ENCODE data around the gene EFCAB11.

The EFCAB11 gene

GRCh38 chr14:89855961-89856656, 98.4 kb downstream of the EFCAB11 start:
- H3K9me3 ChIP-seq (ENCODE audit: low read length), result no peaks in the 10 kb centered on the region
- H4K20me1 ChIP-seq (ENCODE audit: insufficient read depth, low read length), result no peaks in the 10 kb centered on the region
- no peaks in the 10 kb centered on the region for H3K79me2 ChIP-seq (ENCODE audit: insufficient read depth, low read length)
- TF ChIP-seq, protein P1, sequence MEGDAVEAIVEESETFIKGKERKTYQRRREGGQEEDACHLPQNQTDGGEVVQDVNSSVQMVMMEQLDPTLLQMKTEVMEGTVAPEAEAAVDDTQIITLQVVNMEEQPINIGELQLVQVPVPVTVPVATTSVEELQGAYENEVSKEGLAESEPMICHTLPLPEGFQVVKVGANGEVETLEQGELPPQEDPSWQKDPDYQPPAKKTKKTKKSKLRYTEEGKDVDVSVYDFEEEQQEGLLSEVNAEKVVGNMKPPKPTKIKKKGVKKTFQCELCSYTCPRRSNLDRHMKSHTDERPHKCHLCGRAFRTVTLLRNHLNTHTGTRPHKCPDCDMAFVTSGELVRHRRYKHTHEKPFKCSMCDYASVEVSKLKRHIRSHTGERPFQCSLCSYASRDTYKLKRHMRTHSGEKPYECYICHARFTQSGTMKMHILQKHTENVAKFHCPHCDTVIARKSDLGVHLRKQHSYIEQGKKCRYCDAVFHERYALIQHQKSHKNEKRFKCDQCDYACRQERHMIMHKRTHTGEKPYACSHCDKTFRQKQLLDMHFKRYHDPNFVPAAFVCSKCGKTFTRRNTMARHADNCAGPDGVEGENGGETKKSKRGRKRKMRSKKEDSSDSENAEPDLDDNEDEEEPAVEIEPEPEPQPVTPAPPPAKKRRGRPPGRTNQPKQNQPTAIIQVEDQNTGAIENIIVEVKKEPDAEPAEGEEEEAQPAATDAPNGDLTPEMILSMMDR (IDR thresholded peaks at IDR 0.05; ENCODE audit: low read length), result no peak
- TF ChIP-seq EZH2 (IDR thresholded peaks at IDR 0.05; ENCODE audit: borderline replicate concordance, low read length), result no peak
- no peak overlapping the region for H2AFZ ChIP-seq (ENCODE audit: low read length)
- no peaks in the 10 kb centered on the region for H3F3A ChIP-seq (ENCODE audit: insufficient read depth, low read length)
- no peak overlapping the region for H3K4me2 ChIP-seq (ENCODE audit: low read length)
- H3K4me1 ChIP-seq (ENCODE audit: insufficient read depth, low read length, severe bottlenecking), result no peaks in the 10 kb centered on the region
- no peak overlapping the region for H3K9ac ChIP-seq (ENCODE audit: low read length)
- no peak overlapping the region for H3K27ac ChIP-seq (ENCODE audit: low read depth, low read length, poor library complexity, severe bottlenecking)
- no peaks in the 10 kb centered on the region for H3K9me2 ChIP-seq (ENCODE audit: low read depth, low read length)
- no peak overlapping the region for H3K4me3 ChIP-seq (ENCODE audit: low read depth, low read length, poor library complexity, severe bottlenecking)
- H3K36me3 ChIP-seq (ENCODE audit: insufficient read depth, low read length), result no peaks in the 10 kb centered on the region
- H3K27me3 ChIP-seq (ENCODE audit: insufficient read depth, low read length), result no peaks in the 10 kb centered on the region

DNA sequence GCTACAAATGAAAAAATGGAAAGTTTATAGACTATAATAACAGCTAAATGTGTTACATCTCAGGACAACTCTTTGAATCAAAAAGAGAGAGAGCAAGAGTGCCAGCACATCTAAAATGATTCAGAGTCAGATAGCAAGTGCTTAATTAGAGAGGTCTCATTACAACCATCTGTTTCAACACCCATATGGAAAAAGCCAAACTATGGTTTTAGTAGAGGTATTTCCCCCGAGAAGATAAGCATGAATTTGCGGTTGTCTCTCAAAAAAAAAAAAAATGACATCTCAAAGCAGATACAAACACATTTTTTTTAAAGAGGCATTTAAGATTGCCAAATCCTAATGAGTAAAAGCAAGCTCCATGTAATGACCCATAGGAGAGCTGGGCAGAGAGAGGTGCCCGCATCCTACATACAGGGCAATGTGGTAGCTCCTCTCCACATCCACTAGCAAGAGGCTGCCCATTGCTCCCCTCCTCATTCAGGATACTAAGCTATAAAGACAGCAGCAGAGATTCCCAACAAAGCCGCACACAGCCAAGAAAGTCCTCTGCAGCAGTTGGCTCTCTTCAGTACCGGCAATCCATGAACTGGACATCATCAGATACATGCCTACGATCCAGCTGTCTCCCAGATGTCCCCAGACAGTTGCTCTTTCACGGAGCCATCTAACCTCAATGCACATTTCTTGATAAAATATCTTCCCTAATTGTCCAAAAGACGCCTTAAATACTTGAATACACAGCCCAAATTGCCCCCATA, 100.4 kb downstream of the EFCAB11 start:
- Histone ChIP-seq H4K20me1 (ENCODE audit: insufficient read depth, low read length) (no peaks in the 10 kb centered on the region), H3K4me1 (ENCODE audit: insufficient read depth, low read length, severe bottlenecking) (no peaks in the 10 kb centered on the region), H3K9me2 (ENCODE audit: low read depth, low read length) (no peaks in the 10 kb centered on the region), H3F3A (ENCODE audit: insufficient read depth, low read length) (no peaks in the 10 kb centered on the region), H3K9ac (ENCODE audit: low read length) (no peak overlapping the region), H3K27me3 (ENCODE audit: insufficient read depth, low read length) (no peaks in the 10 kb centered on the region), H2AFZ (ENCODE audit: low read length) (no peak overlapping the region), H3K36me3 (ENCODE audit: insufficient read depth, low read length) (no peaks in the 10 kb centered on the region), H3K9me3 (ENCODE audit: low read length) (no peaks in the 10 kb centered on the region), H3K79me2 (ENCODE audit: insufficient read depth, low read length) (no peaks in the 10 kb centered on the region), H3K4me3 (ENCODE audit: low read depth, low read length, poor library complexity, severe bottlenecking) (no peak overlapping the region), H3K27ac (ENCODE audit: low read depth, low read length, poor library complexity, severe bottlenecking) (no peak overlapping the region), H3K4me2 (ENCODE audit: low read length) (no peak overlapping the region)
- TF ChIP-seq EZH2 (IDR thresholded peaks at IDR 0.05; ENCODE audit: borderline replicate concordance, low read length), result no peak
- TF ChIP-seq, protein P1 (IDR thresholded peaks at IDR 0.05; ENCODE audit: low read length), result no peak

DNA sequence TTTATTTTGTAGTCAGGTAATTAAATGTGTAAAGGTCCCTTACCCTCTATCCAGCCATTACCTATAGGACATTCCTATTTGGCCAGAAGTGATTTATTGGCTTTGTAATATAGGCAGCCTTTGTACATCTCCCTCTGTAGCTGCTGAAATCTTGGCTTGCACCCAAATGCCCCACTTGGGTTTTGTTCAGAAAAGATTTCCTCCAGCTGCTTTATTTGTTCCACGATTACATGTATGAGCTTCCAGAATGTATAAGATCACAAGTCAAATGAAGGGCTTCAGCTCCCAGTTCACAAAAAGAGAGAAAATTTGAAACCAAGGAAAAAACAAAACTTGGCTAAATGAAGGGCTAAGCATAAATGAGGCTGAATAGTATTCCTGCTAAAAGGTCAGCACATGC, 103.4 kb downstream of the EFCAB11 start:
- Histone ChIP-seq H3K79me2 (ENCODE audit: insufficient read depth, low read length) (no peaks in the 10 kb centered on the region), H3K36me3 (ENCODE audit: insufficient read depth, low read length) (no peaks in the 10 kb centered on the region), H3K4me1 (ENCODE audit: insufficient read depth, low read length, severe bottlenecking) (no peaks in the 10 kb centered on the region), H2AFZ (ENCODE audit: low read length) (no peak overlapping the region), H3K27me3 (ENCODE audit: insufficient read depth, low read length) (no peaks in the 10 kb centered on the region), H3K4me2 (ENCODE audit: low read length) (no peak overlapping the region), H3K9me2 (ENCODE audit: low read depth, low read length) (no peaks in the 10 kb centered on the region), H3K4me3 (ENCODE audit: low read depth, low read length, poor library complexity, severe bottlenecking) (no peak overlapping the region), H3F3A (ENCODE audit: insufficient read depth, low read length) (no peaks in the 10 kb centered on the region), H3K9ac (ENCODE audit: low read length) (no peak overlapping the region), H3K9me3 (ENCODE audit: low read length) (no peaks in the 10 kb centered on the region), H3K27ac (ENCODE audit: low read depth, low read length, poor library complexity, severe bottlenecking) (no peak overlapping the region), H4K20me1 (ENCODE audit: insufficient read depth, low read length) (no peaks in the 10 kb centered on the region)
- TF ChIP-seq, protein P1 (IDR thresholded peaks at IDR 0.05; ENCODE audit: low read length), result no peak
- TF ChIP-seq EZH2 (IDR thresholded peaks at IDR 0.05; ENCODE audit: borderline replicate concordance, low read length), result no peak
